ENCODE data around the gene NUP37.
"Not testable (repeated sequence)": the region's sequence is repeated elsewhere in the genome, so short reads cannot be mapped to it uniquely, and the experiment has no call there.

NUP37 gene

GRCh38 chr12:102080842-102081241 is 39.1 kb downstream of the NUP37 start:
- no peak for DNase-seq

GRCh38 chr12:102072092-102072491 is 47.8 kb downstream of the NUP37 start:
- DNase-seq = not testable (repeated sequence)

- DNase-seq = no peak
Observed at GRCh38 chr12:102069707-102070106, 50.2 kb downstream of the NUP37 start.

- DNase-seq = no peak
Observed at GRCh38 chr12:102067574-102068258, 52.2 kb downstream of the NUP37 start.

- DNase-seq = no peak
Observed at GRCh38 chr12:102064476-102064875, 55.4 kb downstream of the NUP37 start.

- DNase-seq = no peak
Observed at GRCh38 chr12:102063069-102063468, 56.8 kb downstream of the NUP37 start.

GRCh38 chr12:102062419-102062806 is 57.5 kb downstream of the NUP37 start:
- DNase-seq = no peak

GRCh38 chr12:102061560-102062418 is 58.1 kb downstream of the NUP37 start, which contains the start of gene WASHC3:
WASHC3 (minus strand) TSS chr12:102061991; CDS start chr12:102061962, 29 bp downstream.
- DNase-seq = peak; percentile 95

- DNase-seq = no peak
Observed at GRCh38 chr12:102061096-102061559, 58.8 kb downstream of the NUP37 start.

GRCh38 chr12:102059343-102059742 is 60.6 kb downstream of the NUP37 start:
- no peak for DNase-seq

GRCh38 chr12:102054345-102054744 is 65.6 kb downstream of the NUP37 start:
- DNase-seq = no peak

GRCh38 chr12:102053062-102053349 is 66.9 kb downstream of the NUP37 start:
- no peak for DNase-seq

GRCh38 chr12:102052192-102053061 is 67.5 kb downstream of the NUP37 start:
- no peak for DNase-seq

- DNase-seq = no peak
Observed at GRCh38 chr12:102051431-102051965, 68.4 kb downstream of the NUP37 start.

- no peak for DNase-seq
Observed at GRCh38 chr12:102050660-102051430, 69.1 kb downstream of the NUP37 start.

GRCh38 chr12:102043928-102044327 is 76.0 kb downstream of the NUP37 start:
- no peak for DNase-seq

- DNase-seq = no peak
Observed at GRCh38 chr12:102033991-102034745, 85.7 kb downstream of the NUP37 start.

- no peak for DNase-seq
Observed at GRCh38 chr12:102031852-102032251, 88.1 kb downstream of the NUP37 start.

- no peak for DNase-seq
Observed at GRCh38 chr12:102029141-102029540, 90.8 kb downstream of the NUP37 start.

GRCh38 chr12:102026728-102027127 is 93.2 kb downstream of the NUP37 start:
- DNase-seq = no peak

GRCh38 chr12:102024765-102025164 is 95.1 kb downstream of the NUP37 start:
- DNase-seq = no peak
